Spleen (tissue), 11 donors: ENCODE measurements around the gene NFIA. TPM values are rescaled to one million over a fixed set of nuclear protein-coding genes. Genes with fewer than 3 reads are reported as not detected.

Experiments used
- DNase-seq: peaks from one replicate; pipeline ENCODE4 v3.0.0-alpha.2; 2020
- H3K27ac ChIP-seq, 8 donors: fragments of 200-600 bp; sonication (generic) in 7 of 8; 1 replicate in 4 of 8; 2 replicates in 4 of 8; pipeline versions ENCODE4 v1.5.0 to v1.8.0; 2016 to 2021; ENCODE audit warnings: inconsistent platforms in 4 of 8, mild to moderate bottlenecking in 4 of 8, moderate library complexity in 1 of 8
- H3K27me3 ChIP-seq, 7 donors: fragments of 200-600 bp; sonication (generic) in 6 of 7; replicated peaks in 1 of 7; 1 replicate in 4 of 7; 2 replicates in 3 of 7; pipeline versions ENCODE4 v1.5.0 to v1.8.0; 2016 to 2021; ENCODE audit warnings: inconsistent platforms in 3 of 7, mild to moderate bottlenecking in 1 of 7
- H3K36me3 ChIP-seq, 6 donors: fragments of 200-600 bp; sonication (generic) in 5 of 6; 1 replicate in 4 of 6; 2 replicates in 2 of 6; pipeline versions ENCODE4 v1.5.0 to v1.8.0; 2016 to 2021; ENCODE audit warnings: inconsistent platforms in 2 of 6
- H3K4me1 ChIP-seq, 6 donors: fragments of 200-600 bp; sonication (generic) in 5 of 6; 1 replicate in 3 of 6; 2 replicates in 3 of 6; pipeline versions ENCODE4 v1.5.0 to v1.8.0; 2016 to 2021; ENCODE audit warnings: inconsistent platforms in 3 of 6
- H3K4me3 ChIP-seq, 8 donors: fragments of 200-600 bp; sonication (generic) in 7 of 8; 1 replicate in 4 of 8; 2 replicates in 4 of 8; pipeline versions ENCODE4 v1.5.0 to v1.8.0; 2016 to 2021; ENCODE audit warnings: inconsistent platforms in 4 of 8, mild to moderate bottlenecking in 4 of 8, moderate library complexity in 2 of 8
- H3K9me3 ChIP-seq, 8 donors: fragments of 200-600 bp; sonication (generic) in 7 of 8; 1 replicate in 4 of 8; 2 replicates in 4 of 8; pipeline versions ENCODE4 v1.5.0 to v1.8.0; 2016 to 2021; ENCODE audit warnings: inconsistent platforms in 4 of 8
- POLR2A ChIP-seq, 3 donors: fragments of 450-650 bp; IDR thresholded peaks; one replicate each; pipeline ENCODE4 v1.5.1; 2017; ENCODE audit warnings: antibody characterized with exemption in 3 of 3, mild to moderate bottlenecking in 1 of 3
- POLR2AphosphoS5 ChIP-seq, 3 donors: sonication (generic); formaldehyde crosslinking; IDR thresholded peaks; one replicate each; pipeline ENCODE4 v1.5.1; 2017; ENCODE audit warnings: antibody characterized with exemption in 3 of 3
- WGBS, 5 donors: extraction: QIAGEN DNeasy Blood & Tissue Kit in 3 of 5; methylation state at CpG; one replicate each; pipeline versions ENCODE4 v1.1.5 to v1.1.7; 2013 to 2018; 5-methylcytosine and 5-hydroxymethylcytosine counted together
- intact Hi-C: fragments of 100-400 bp; cut with DNase I; formaldehyde crosslinking; loops from one replicate; pipeline ENCODE4 v1.15.0; 2023; ENCODE audit warnings: low total_unique reads
- polyA plus RNA-seq, 3 donors: library from polyadenylated mRNA; stranded (reverse); fragments of 200-250 nt; gene quantifications; one replicate each; pipeline ENCODE4 v1.2.1, GENCODE V29; 2013
- total RNA-seq, 7 donors: library from RNA; depleted of rRNA in 3 of 7; stranded (reverse); fragments of >200 nt in 3 of 7; fragmentation: NEBNext Ultra II Directional in 4 of 7; extraction: Animal tissue kit (Norgen Biotek cat#: 25700) in 4 of 7; gene quantifications; one replicate each; pipeline versions ENCODE4 v1.1.0 to v1.2.1, GENCODE V29; 2016 to 2021
- TF ChIP-seq, protein P1 (sequence below), 11 experiments: fragments of 200-600 bp in 7 of 11; fragments of 450-650 bp in 4 of 11; sonication (generic) in 4 of 11; IDR thresholded peaks in 8 of 11; conservative IDR thresholded peaks in 3 of 11; 1 replicate in 7 of 11; 2 replicates in 4 of 11; pipeline versions ENCODE4 v1.4.0 to v1.8.0; 2016 to 2021; ENCODE audit warnings: antibody characterized with exemption in 11 of 11, inconsistent platforms in 4 of 11, mild to moderate bottlenecking in 1 of 11
- donor health status: healthy with polysubstance abuse.
- donor health status: DM: no; HTN: no; CAD: no; lungs with moderate emphysema.
- donor health status: DM: no; HTN: no; CAD: no.
- donor health status: Bipolar disorder and iron deficiency.
- donor health status: healthy.
- donor health status: DM: no; HTN: no; CAD: no.
- donor health status: DM: yes; HTN: yes; CAD: no.

Gene NFIA
- total and polyA plus RNA-seq, 10 donors, result 3.1 to 76.8 (median 35.5) TPM

DNA sequence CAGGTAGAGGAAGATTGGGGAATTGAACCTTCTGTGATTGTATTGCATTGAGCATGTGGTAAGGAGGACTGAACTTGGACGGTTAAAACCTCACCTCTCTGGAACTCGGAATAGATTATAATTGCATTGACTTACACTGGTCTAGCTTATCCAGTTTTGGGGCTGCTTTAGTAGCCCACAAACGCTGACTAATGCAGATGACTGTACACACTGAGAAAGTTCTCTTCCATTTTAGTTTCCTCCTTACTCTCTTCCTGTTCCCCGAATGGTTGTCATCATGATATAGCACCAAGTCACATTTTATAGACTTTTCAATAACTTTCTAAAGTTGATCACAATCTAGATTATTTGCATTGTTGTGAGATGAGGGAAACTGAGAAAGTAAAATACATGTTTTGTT, 78.2 kb downstream of the NFIA start:
- no peak overlapping the region for H3K27ac ChIP-seq
- H3K4me3 ChIP-seq, result no peak overlapping the region
- no peaks in the 10 kb centered on the region for H3K27me3 ChIP-seq
- intact Hi-C loops, result no loop called here
- TF ChIP-seq POLR2AphosphoS5 (IDR thresholded peaks at IDR 0.05), result no peak
- TF ChIP-seq POLR2A (IDR thresholded peaks at IDR 0.05), result no peak
- TF ChIP-seq, protein P1, sequence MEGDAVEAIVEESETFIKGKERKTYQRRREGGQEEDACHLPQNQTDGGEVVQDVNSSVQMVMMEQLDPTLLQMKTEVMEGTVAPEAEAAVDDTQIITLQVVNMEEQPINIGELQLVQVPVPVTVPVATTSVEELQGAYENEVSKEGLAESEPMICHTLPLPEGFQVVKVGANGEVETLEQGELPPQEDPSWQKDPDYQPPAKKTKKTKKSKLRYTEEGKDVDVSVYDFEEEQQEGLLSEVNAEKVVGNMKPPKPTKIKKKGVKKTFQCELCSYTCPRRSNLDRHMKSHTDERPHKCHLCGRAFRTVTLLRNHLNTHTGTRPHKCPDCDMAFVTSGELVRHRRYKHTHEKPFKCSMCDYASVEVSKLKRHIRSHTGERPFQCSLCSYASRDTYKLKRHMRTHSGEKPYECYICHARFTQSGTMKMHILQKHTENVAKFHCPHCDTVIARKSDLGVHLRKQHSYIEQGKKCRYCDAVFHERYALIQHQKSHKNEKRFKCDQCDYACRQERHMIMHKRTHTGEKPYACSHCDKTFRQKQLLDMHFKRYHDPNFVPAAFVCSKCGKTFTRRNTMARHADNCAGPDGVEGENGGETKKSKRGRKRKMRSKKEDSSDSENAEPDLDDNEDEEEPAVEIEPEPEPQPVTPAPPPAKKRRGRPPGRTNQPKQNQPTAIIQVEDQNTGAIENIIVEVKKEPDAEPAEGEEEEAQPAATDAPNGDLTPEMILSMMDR (IDR thresholded peaks at IDR 0.05 in 8 of 11, conservative IDR thresholded peaks at IDR 0.05 in 3 of 11), result no peak
- DNase-seq, result no peak
- H3K36me3 ChIP-seq, result peaks cover 0 to 5% (median 0%) of the 10 kb centered on the region in 6 donors
- 57 to 79% (median 73%) methylated on average over 4 of the region's 4 CpGs for WGBS, 5 donors
- H3K4me1 ChIP-seq, result peaks cover 0 to 28% (median 9%) of the 10 kb centered on the region in 6 donors
- no peaks in the 10 kb centered on the region for H3K9me3 ChIP-seq

DNA sequence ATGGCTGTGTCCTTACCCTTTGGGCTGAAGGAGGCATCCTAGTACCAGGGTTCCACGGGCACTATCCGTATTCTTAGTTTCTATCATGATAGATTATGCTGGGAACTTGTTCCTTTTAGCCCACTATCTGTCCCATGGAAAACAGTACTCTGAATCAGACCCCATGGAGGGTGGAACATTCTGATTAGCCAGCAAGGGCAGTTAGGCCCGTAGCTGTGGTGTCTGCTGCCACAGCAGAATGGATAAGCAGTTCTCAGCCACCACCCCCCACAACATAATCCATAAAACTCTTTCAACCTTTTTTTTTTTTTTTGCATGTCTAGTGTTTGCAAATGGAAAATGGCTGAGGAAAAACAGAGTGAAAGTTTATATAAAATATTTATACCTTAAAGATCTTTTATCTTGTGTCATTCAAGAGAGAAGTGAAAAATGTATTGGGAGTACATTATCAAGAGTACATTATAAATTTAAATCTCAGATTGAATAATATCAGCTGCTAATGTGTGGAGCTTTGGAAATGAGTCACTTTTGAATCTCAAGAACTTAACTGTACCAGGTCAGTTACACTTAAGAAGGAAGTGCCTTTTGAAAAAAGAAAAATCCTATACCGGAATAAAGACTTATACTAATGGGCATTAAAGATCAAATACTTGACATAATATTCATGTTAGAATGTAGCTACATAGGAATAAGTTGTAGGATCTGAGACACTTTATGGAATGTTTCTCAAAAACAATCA, 80.3 kb downstream of the NFIA start:
- H3K27ac ChIP-seq, result no peak overlapping the region
- 88 to 96% (median 92%) methylated on average over 4 of the region's 4 CpGs for WGBS, 5 donors

DNA sequence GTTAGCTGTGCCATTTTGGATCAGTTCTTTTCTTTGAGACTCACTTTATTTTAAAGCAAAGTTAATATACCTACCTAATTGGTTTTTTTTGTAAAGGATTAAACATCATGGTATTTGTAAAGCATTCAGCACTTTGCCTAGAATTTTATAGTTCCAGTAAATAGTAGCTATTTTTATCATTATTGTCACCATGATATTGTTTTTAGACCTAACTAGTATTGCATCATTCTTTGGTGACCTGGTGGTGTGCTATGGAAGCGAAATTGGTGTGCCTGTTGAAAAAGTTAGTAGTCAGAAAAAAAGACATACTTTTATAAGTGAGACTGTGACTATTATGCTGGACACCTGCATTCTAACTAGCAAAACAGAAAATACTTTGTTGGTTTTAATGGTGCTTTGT, 81.0 kb downstream of the NFIA start:
- peaks cover 0 to 6% (median 0%) of the 10 kb centered on the region in 6 donors for H3K4me1 ChIP-seq
- TF ChIP-seq, protein P1 (IDR thresholded peaks at IDR 0.05 in 8 of 11, conservative IDR thresholded peaks at IDR 0.05 in 3 of 11), result no peak
- TF ChIP-seq POLR2A (IDR thresholded peaks at IDR 0.05), result no peak
- no peak for TF ChIP-seq POLR2AphosphoS5 (IDR thresholded peaks at IDR 0.05)
- 81 to 98% (median 84%) methylated on average over 1 of the region's 1 CpG for WGBS, 5 donors
- H3K36me3 ChIP-seq, result peaks cover 0 to 5% (median 0%) of the 10 kb centered on the region in 6 donors
- H3K9me3 ChIP-seq, result no peaks in the 10 kb centered on the region
- H3K27me3 ChIP-seq, result no peaks in the 10 kb centered on the region
- no peak overlapping the region for H3K27ac ChIP-seq
- H3K4me3 ChIP-seq, result no peak overlapping the region
- no peak for DNase-seq
- intact Hi-C loops, result no loop called here

More for the DNA sequence above, 80.3 kb downstream of the NFIA start:
- intact Hi-C loops, result no loop called here
- no peak for DNase-seq
- Histone ChIP-seq H3K9me3 (no peaks in the 10 kb centered on the region), H3K4me3 (no peak overlapping the region), H3K4me1 (peaks cover 0 to 13% (median 3%) of the 10 kb centered on the region in 6 donors), H3K36me3 (peaks cover 0 to 5% (median 0%) of the 10 kb centered on the region in 6 donors), H3K27me3 (no peaks in the 10 kb centered on the region)
- TF ChIP-seq, protein P1 (IDR thresholded peaks at IDR 0.05 in 8 of 11, conservative IDR thresholded peaks at IDR 0.05 in 3 of 11), result no peak
- TF ChIP-seq POLR2AphosphoS5 (IDR thresholded peaks at IDR 0.05) (no peak), POLR2A (IDR thresholded peaks at IDR 0.05) (no peak)

DNA sequence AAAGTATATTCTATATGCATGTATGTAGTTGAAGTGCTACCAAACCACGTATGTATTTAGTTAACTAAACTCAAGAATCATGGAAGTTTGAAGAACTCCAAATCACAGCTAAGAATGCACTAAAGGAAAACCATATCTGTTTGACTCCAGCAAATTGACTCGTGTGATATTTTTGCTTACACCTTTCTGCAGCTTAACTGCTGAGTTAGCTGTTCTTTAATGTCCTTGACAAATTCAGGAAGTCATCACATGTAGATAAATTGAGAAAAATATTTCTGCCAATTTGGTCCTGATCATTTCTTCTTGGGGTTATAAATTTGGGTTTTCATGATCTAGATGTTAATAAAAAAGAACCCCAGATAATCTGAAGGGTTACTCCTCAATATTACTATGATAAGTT, 83.0 kb downstream of the NFIA start:
- Histone ChIP-seq H3K27me3 (no peaks in the 10 kb centered on the region), H3K36me3 (peaks cover 0 to 5% (median 0%) of the 10 kb centered on the region in 6 donors), H3K4me3 (no peak overlapping the region), H3K27ac (no peak overlapping the region), H3K4me1 (peaks cover 0 to 9% (median 2%) of the 10 kb centered on the region in 6 donors), H3K9me3 (no peaks in the 10 kb centered on the region)
- intact Hi-C loops, result no loop called here
- DNase-seq, result no peak
- 56 to 80% (median 74%) methylated on average over 2 of the region's 2 CpGs for WGBS, 5 donors
- TF ChIP-seq POLR2AphosphoS5 (IDR thresholded peaks at IDR 0.05), result no peak
- TF ChIP-seq, protein P1 (IDR thresholded peaks at IDR 0.05 in 8 of 11, conservative IDR thresholded peaks at IDR 0.05 in 3 of 11), result no peak
- TF ChIP-seq POLR2A (IDR thresholded peaks at IDR 0.05), result no peak
